Renal cortical epithelial cell (primary cell): ENCODE results near the gene DUOXA1. TPM values are rescaled to one million over a fixed set of nuclear protein-coding genes. Genes with fewer than 3 reads are reported as not detected.
"Not testable (repeated sequence)": the region's sequence is repeated elsewhere in the genome, so short reads cannot be mapped to it uniquely, and the experiment has no call there.

Experiments used
- DNase-seq: peaks from one replicate; pipeline ENCODE4 v3.0.0-alpha.2; 2011; ENCODE audit warnings: low read depth
- total RNA-seq: library from RNA; depleted of rRNA; stranded (reverse); fragments of >200 nt; gene quantifications from 2 replicates; pipeline ENCODE4 v1.2.3, GENCODE V29; 2014

The DUOXA1 gene
- total RNA-seq, 1 donor from 2014 or later: not detected

- DNase-seq: no peak
Measured at GRCh38 chr15:45091161-45091560, 38.5 kb downstream of the DUOXA1 start.

GRCh38 chr15:45089712-45090373 is 39.8 kb downstream of the DUOXA1 start:
- DNase-seq: no peak

GRCh38 chr15:45088801-45089711 is 40.6 kb downstream of the DUOXA1 start:
- no peak for DNase-seq

GRCh38 chr15:45087513-45087912 is 42.2 kb downstream of the DUOXA1 start:
- no peak for DNase-seq

- no peak for DNase-seq
Measured at GRCh38 chr15:45084163-45084562, 45.5 kb downstream of the DUOXA1 start.

GRCh38 chr15:45083223-45083622 is 46.5 kb downstream of the DUOXA1 start:
- DNase-seq: no peak

- DNase-seq: not testable (repeated sequence)
Measured at GRCh38 chr15:45082412-45082811, 47.3 kb downstream of the DUOXA1 start.

- not testable (repeated sequence) for DNase-seq
Measured at GRCh38 chr15:45080593-45080992, 49.1 kb downstream of the DUOXA1 start.

GRCh38 chr15:45079628-45080246 is 49.9 kb downstream of the DUOXA1 start:
- not testable (repeated sequence) for DNase-seq

GRCh38 chr15:45079201-45079600 is 50.5 kb downstream of the DUOXA1 start:
- not testable (repeated sequence) for DNase-seq

GRCh38 chr15:45077391-45077790 is 52.3 kb downstream of the DUOXA1 start:
- DNase-seq: not testable (repeated sequence)

- not testable (repeated sequence) for DNase-seq
Measured at GRCh38 chr15:45075440-45076320, 54.0 kb downstream of the DUOXA1 start.

GRCh38 chr15:45073602-45074001 is 56.1 kb downstream of the DUOXA1 start:
- DNase-seq: not testable (repeated sequence)

- DNase-seq: not testable (repeated sequence)
Measured at GRCh38 chr15:45069942-45070360, 59.7 kb downstream of the DUOXA1 start.

Other genes with a start within 250 kb of the DUOXA1 start
- gene TERB2, start 173.2 kb downstream of the DUOXA1 start, total RNA-seq: not detected in 2 replicates
- 19.1 and 25.2 TPM in 2 replicates for gene SORD, start 106.7 kb downstream of the DUOXA1 start, total RNA-seq
- 0.05 TPM in 1 of 2 replicates, not detected in the other for gene DUOX2, start 15.7 kb downstream of the DUOXA1 start, total RNA-seq
- gene DUOXA2, start 15.6 kb downstream of the DUOXA1 start, total RNA-seq: not detected in 2 replicates
- 0.35 and 0.50 TPM in 2 replicates for gene DUOX1, start 115 bp upstream of the DUOXA1 start, total RNA-seq
- 0.17 and 2.9 TPM in 2 replicates for gene SHF, start 58.1 kb upstream of the DUOXA1 start, total RNA-seq
- gene SLC28A2, start 122.4 kb upstream of the DUOXA1 start, total RNA-seq: not detected in 2 replicates
- gene GATM, start 248.7 kb upstream of the DUOXA1 start, total RNA-seq: 1.3 and 6.1 TPM in 2 replicates